GM19238 (cell line): Measurements from ENCODE around the gene PLEKHN1.
A peak's percentile ranks its signal among the peaks of the same experiment; 100 is the strongest.

Experiments
- DNase-seq: peaks from one replicate; pipeline ENCODE4 v3.0.0; 2011; ENCODE audit warnings: low spot score; ENCODE audit not compliant: insufficient read length

The PLEKHN1 gene

DNA sequence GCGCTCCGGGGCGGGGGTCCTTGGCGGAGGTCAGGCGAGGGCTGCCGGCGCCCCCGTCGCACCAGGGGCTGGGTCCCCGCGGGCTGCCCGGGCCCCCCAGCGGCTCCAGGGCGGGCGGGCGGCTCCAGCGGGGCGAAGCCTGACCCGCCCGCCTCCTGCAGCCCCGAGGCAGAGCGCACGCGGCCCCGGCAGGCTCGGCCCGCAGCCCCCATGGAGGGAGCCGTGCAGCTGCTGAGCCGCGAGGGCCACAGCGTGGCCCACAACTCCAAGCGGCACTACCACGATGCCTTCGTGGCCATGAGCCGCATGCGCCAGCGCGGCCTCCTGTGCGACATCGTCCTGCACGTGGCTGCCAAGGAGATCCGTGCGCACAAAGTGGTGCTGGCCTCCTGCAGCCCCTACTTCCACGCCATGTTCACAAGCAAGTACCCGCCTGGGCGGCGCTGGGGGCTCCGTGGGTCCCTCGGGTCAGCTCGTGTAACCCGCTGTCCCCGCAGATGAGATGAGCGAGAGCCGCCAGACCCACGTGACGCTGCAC, 5.1 kb upstream of the PLEKHN1 start:
- DNase-seq: no peak

DNA sequence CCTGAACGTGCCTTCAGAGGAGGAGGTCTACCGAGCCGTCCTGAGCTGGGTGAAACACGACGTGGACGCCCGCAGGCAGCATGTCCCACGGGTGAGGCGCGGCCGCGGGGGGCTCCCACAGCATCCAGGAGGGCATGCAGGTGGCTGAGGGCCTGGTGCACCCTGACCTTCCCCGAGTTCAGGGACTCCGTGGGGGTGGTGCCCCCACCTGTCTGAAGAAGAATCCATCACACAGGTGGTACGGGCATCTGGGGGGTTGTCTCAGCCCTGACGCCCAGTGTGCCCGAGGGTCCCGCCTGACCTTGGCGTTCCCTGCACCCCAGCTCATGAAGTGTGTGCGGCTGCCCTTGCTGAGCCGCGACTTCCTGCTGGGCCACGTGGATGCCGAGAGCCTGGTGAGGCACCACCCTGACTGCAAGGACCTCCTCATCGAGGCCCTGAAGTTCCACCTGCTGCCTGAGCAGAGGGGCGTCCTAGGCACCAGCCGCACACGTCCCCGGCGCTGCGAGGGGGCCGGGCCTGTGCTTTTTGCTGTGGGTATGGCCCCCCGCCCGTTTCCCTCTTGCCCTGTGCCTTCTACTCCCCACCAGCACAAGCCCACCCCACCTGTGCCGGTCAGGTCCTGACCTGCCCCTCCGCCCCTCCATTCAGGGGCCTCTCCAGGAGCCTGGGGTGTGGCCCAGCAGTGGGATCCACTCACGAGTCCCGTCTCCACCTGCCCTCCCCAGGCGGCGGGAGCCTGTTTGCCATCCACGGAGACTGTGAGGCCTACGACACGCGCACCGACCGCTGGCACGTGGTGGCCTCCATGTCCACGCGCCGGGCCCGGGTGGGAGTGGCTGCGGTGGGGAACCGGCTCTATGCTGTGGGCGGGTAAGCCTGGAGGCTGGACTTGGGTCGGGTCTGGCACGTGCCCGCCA, 3.6 kb upstream of the PLEKHN1 start:
- DNase-seq: no peak

DNA sequence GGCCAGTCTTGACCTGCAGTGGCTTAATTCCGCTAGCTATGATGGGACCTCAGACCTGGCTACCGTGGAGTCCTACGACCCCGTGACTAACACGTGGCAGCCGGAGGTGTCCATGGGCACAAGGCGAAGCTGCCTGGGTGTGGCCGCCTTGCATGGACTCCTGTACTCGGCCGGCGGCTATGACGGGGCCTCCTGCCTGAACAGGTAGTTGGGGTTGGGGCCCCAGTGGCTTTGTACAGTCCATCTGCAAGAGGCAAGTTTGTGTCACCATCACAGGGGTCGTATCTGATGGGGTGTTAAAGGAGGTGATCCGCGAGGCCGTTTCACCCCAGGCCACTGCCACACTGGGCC, 3.0 kb upstream of the PLEKHN1 start:
- no peak for DNase-seq

DNA sequence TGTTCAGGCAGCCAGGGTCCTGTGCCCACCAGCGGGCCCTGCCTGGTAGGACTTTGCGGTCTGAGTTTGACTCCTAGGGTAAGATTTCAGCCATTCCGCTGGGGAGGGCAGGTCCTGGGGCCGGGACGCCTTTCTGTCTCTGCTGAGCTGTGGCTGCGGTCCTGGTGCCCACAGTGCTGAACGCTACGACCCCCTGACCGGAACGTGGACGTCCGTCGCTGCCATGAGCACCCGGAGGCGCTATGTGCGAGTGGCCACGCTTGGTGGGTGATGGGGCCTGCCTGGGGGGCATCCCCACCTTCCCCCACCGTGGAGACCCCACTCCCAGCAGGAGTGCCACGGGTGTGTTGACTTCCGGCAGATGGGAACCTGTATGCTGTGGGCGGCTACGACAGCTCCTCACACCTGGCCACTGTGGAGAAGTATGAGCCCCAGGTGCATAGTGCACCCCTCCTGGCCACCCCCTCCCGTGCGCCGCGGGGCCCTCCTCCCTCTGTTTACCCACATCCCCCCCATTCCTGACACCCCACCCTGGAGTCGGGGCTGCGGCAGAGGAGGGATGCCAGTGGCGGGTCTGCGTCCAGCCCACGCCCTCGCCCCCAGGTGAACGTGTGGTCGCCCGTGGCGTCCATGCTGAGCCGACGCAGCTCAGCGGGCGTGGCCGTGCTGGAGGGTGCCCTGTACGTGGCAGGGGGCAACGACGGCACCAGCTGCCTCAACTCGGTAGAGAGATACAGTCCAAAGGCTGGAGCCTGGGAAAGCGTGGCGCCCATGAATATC, 2.3 kb upstream of the PLEKHN1 start:
- DNase-seq: no peak

GRCh38 chr1:964691-965525, 1.4 kb upstream of the PLEKHN1 start:
- DNase-seq: no peak

- no peak for DNase-seq
Observed at GRCh38 chr1:965526-966134, 652 bp upstream of the PLEKHN1 start.

DNA sequence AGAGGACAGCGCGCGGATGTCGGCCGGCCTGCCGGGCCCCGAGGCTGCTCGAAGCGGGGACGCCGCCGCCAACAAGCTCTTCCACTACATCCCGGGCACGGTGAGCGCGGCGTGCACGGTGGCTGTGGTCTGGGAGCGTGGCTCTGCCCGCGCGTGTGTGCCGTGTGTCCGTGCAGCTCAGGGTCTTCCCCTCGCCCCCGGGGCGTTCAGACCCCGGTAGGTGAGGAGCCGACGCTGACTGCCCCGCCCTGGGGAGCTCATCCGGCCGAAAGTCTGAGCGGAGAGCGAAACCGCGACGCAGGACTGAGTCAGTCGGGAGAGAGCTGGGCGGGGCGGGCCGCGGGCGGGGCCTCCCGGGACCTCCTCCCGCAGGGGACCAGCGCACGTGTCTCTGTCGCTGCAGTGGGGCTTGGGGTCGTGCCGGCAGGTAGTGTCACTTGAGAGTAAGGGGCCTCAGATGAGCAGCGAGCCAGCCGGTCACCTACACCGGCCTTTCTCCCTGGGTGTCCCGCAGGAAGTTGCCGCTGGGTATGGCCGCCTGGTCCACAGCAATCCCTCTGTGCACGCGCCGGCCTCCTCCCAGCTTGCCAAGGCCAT, 520 bp downstream of the PLEKHN1 start:
- peak; percentile 96 for DNase-seq

GRCh38 chr1:967466-968343, 1.4 kb downstream of the PLEKHN1 start:
- DNase-seq: no peak

DNA sequence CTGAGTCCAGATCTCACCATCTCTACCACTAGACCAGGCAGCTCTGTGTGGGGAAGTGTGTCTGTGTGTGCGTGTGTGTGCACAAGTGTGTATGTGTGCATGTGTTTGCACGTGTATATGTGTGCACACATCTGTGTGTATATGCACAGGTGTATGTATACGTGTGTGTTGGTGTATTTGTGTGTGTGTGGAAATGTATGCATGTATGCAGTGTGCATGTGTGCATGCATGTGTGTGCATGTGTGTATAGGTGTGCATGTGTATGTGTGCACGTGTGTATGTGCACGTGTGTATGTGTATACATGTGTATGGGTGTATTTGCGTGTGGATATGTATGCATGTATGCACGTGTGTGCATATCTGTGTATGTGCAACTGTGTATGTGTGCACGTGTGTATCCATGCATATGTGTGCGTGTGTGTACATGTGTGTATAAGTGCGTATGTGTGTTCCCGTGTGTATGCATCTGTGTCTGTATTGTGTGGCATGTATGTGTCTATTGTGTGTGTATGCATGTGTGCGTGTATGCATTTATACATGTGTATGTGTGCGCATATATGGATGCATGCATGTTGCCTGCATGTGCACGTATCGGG, 3.1 kb downstream of the PLEKHN1 start:
- no peak for DNase-seq

DNA sequence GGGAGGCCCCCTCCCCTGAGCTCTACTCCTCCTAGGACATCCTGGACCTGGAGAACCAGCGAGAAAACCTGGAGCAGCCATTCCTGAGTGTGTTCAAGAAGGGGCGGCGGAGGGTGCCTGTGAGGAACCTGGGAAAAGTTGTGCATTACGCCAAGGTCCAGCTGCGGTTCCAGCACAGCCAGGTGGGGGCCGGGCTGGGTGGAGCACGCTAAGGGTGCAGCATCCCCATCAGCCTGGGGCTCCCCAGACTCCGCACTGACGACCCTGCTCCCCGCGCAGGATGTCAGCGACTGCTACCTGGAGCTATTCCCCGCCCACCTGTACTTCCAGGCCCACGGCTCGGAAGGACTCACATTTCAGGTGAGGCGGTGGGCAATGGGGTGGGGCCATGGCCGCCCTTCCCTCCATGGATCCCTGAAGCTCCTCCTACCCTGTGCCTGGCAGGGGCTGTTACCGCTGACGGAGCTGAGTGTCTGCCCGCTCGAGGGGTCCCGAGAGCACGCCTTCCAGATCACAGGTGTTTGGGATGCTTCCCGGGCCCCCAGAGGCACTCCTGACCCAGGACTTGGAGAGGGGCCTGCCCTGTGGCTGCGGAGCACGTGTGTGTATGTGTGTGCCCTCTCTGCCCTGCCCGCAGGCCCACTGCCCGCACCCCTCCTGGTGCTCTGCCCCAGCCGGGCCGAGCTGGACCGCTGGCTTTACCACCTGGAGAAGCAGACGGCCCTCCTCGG, 4.1 kb downstream of the PLEKHN1 start:
- no peak for DNase-seq

DNA sequence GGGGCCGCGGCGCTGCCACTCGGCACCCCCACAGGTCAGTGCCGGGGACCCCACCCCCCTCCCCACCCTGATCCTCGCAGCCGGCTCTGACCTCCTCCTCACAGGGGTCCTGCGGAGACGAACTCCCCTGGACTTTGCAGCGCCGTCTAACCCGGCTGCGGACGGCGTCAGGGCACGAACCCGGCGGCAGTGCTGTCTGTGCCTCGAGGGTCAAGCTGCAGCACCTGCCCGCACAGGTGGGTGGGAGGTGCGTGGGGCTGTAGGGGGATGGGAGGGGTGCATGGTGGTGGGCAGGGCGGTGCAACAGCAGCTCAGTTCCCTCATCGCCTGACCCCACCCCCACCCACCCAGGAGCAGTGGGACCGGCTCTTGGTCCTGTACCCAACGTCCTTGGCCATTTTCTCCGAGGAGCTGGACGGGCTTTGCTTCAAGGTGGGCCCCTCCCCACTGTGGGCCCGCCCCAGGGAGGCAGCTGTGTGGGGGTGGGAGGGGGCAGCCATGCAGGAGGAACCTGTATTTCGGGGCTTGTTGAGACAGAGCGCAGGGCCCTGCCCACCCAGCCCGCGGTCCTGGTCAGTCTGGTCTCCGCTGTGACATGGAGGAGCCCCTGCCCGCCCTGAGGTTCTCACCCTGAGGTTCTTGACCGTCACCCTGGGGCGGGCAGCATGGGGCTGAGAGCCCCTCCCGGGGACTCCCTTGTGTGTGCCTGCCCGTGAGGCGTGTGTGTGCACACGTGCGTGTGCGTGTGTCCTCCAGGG, 4.9 kb downstream of the PLEKHN1 start:
- DNase-seq: no peak

DNA sequence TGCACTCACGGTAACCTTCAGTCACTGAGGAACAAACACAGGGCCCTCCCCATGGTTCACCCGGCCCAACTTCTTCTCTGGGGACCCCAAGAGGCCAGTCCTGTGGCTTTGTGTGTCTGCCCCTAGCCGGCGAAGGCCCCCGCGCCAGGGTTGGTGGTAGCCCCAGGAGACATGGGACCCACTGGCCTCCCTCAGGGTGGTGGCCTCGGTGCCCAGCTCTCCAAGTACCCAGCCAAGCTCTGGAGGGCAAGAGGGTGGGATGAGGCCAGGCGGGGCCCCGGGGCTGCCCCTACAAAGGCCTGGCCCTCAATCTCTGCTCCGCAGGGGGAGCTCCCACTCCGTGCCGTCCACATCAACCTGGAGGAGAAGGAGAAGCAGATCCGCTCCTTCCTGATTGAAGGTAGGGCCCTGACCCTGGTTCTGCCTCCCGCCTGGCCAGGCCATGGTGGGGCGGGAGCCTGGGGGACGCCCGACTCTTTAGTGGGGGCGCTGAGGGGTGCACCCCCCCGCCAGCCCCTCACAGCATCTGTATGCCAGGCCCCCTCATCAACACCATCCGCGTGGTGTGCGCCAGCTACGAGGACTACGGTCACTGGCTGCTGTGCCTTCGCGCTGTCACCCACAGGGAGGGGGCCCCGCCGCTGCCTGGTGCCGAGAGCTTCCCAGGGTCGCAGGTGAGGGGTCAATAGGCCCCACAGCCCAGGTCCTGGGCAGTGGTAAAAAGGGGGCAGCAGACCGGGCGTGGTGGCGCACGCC, 5.6 kb downstream of the PLEKHN1 start:
- no peak for DNase-seq

DNA sequence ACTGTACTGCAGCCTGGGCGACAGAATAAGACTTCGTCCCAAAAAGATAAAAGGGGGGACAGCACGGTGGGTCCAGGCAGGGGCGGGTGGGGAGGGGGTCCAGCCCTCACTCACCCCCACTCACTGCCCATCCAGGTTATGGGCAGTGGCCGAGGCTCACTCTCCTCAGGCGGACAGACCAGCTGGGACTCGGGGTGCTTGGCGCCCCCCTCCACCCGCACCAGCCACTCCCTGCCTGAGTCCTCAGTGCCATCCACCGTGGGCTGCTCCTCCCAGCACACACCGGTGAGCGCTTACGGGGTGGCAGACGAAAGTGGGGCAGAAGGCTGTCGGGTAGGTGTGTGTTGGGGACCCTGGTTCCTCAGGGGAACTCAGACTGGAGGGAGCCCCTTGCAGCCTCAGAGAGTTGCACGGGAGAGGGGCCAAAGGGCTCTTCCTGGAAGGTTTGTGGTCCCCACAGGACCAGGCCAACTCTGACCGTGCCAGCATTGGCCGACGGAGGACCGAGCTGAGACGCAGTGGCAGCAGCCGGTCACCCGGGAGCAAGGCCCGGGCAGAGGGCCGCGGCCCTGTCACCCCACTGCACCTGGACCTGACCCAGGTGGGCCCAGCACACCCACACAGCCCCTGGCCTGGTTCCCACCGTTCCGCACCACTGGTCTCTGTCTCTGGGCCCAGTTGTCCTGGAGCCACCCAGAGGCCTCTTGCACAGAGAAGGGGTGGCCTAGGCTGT, 6.6 kb downstream of the PLEKHN1 start:
- DNase-seq: no peak

DNA sequence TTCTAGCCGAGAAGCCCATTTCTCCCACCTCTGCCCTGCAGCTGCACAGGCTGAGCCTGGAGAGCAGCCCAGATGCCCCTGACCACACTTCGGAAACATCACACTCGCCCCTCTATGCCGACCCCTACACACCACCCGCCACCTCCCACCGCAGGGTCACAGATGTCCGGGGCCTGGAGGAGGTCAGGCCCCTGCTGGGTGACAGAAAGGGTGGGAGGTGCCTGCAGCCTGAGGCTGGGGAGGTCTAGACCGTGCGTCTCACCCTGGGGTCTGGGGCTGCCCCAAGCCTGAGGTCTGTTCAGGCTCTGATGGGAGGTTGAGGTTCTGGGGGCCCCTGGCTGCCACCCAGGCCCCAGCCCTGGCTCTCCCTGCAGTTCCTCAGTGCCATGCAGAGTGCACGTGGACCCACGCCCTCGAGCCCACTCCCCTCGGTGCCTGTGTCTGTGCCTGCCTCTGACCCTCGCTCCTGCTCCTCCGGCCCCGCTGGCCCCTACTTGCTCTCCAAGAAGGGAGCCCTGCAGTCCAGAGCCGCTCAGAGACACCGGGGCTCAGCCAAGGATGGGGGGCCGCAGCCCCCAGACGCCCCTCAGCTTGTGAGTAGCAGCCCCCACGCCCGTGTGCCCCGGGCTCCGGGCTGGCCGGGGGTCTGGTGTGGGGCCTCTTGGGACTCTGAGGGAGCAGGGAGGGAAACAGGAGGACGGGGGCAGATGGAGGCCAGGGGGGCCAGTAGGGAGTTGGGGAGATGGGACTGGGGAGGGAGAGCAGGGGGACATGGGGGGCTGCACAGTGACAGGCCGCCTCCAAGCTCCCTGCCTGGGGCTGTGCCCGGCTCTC, 7.4 kb downstream of the PLEKHN1 start:
- no peak for DNase-seq

GRCh38 chr1:974293-974640, 8.0 kb downstream of the PLEKHN1 start:
- no peak for DNase-seq
